ENCODE measurements around the gene NUDT4.

DNA sequence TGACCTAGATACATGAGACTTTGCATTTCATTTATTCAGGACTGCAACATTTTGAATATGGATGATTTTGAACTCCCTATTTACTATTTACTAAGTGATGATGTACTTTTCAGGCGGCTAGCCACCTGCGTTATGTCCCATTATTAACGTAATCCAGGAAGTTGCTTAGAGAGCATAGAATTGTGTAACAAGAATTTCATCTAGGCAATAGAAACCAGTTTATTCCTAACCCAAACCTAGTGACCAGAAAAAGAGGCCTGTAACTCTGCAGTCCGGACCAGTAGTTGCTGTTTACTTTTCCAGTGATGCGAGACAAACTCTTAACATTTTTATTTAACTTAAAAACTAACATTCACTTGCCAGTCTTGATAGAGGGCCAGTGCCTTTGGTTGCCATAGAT lies 12.3 kb downstream of the NUDT4 start:
- TF ChIP-seq POLR2A (IDR thresholded peaks at IDR 0.05; ENCODE audit: low read depth, low read length), result no peak
- no peak for TF ChIP-seq TAF1 (IDR thresholded peaks at IDR 0.05; ENCODE audit: low read depth, low read length)
- TF ChIP-seq POLR2AphosphoS5 (IDR thresholded peaks at IDR 0.05; ENCODE audit: low read depth, low read length), result no peak
- TF ChIP-seq SPI1 (IDR thresholded peaks at IDR 0.05; ENCODE audit: low read depth, low read length), result no peak

All from GM12891 (cell line).